GM12878 (cell line): ENCODE measurements around the gene BTBD1. TPM values are rescaled to one million over a fixed set of nuclear protein-coding genes. Genes with fewer than 3 reads are reported as not detected.

ENCODE experiments used
- ATAC-seq: fragments of 200-7000 bp; cut with Tn5 transposase; 3 replicates; pipeline ENCODE4 v1.9.1; 2020; ENCODE audit warnings: mild to moderate bottlenecking, moderate library complexity
- BruUV-seq: library from RNA; stranded (reverse); fragments of 400-500 nt; replicated peaks from 2 replicates; lab custom pipeline; 2021; lab: Mats Ljungman, UMichigan
- CTCF ChIA-PET: fragments of 300-600 bp; sonication (Branson Sonifier 250); formaldehyde crosslinking; extraction: SDS; loops from one replicate; lab custom pipeline; 2021; ENCODE audit warnings: inconsistent platforms; lab: Yijun Ruan, JAX
- POLR2A ChIA-PET: fragments of 350-600 bp; formaldehyde crosslinking; extraction: SDS; loops from one replicate; lab custom pipeline; 2021; ENCODE audit warnings: inconsistent platforms; lab: Charles Lee
- RAD21 ChIA-PET: fragments of 300-600 bp; sonication (Branson Sonifier 250); formaldehyde crosslinking; loops from one replicate; lab custom pipeline; 2023; ENCODE audit warnings: antibody characterized with exemption; ENCODE audit not compliant: unreplicated experiment; lab: Charles Lee
- SMC1A ChIA-PET: fragments of 300-600 bp; sonication (Branson Sonifier 250); formaldehyde crosslinking; loops from one replicate; lab custom pipeline; 2023; ENCODE audit not compliant: unreplicated experiment, uncharacterized antibody; lab: Charles Lee
- DNase-seq: peaks from one replicate; pipeline ENCODE4 v3.0.0-alpha.2; 2011; ENCODE audit warnings: low read depth, low spot score
- FAIRE-seq: peaks from 3 replicates; lab custom pipeline; 2011; peaks lifted over from hg19 to GRCh38; lab: Jason Lieb, UNC
- H2AFZ ChIP-seq: 2 replicates; pipeline ENCODE4 v1.6.0; 2011; ENCODE audit warnings: low read depth, low read length, control low read depth; ENCODE audit not compliant: control insufficient read depth
- H3K27ac ChIP-seq: 2 replicates; pipeline ENCODE4 v1.5.1; 2011; ENCODE audit warnings: control low read depth; ENCODE audit not compliant: control insufficient read depth, insufficient read depth
- H3K27me3 ChIP-seq, 2 experiments: replicated peaks in 1 of 2; 2 replicates each; pipeline versions ENCODE4 v1.6.0 to v1.6.1; 2011; ENCODE audit warnings: low read length in 1 of 2; ENCODE audit not compliant: control insufficient read depth in 2 of 2, insufficient read depth in 2 of 2
- H3K36me3 ChIP-seq, 2 experiments: 2 replicates each; pipeline ENCODE4 v1.5.1; 2011; ENCODE audit warnings: low read length in 1 of 2; ENCODE audit not compliant: control insufficient read depth in 2 of 2, insufficient read depth in 2 of 2
- H3K4me1 ChIP-seq: 2 replicates; pipeline ENCODE4 v1.6.1; 2011; ENCODE audit warnings: mild to moderate bottlenecking, low read length, moderate library complexity, mixed read lengths; ENCODE audit not compliant: control insufficient read depth, insufficient read depth
- H3K4me2 ChIP-seq: 2 replicates; pipeline ENCODE4 v1.6.0; 2011; ENCODE audit warnings: control low read depth; ENCODE audit not compliant: control insufficient read depth, insufficient read depth
- H3K4me3 ChIP-seq: fragments of 200-600 bp; sonication (generic); 2 replicates; pipeline ENCODE4 v1.5.1; 2016
- H3K79me2 ChIP-seq: 2 replicates; pipeline ENCODE4 v1.6.0; 2011; ENCODE audit warnings: low read length; ENCODE audit not compliant: control insufficient read depth, insufficient read depth
- H3K9ac ChIP-seq: 2 replicates; pipeline ENCODE4 v1.8.0; 2011; ENCODE audit warnings: low read length, control low read depth, mixed read lengths; ENCODE audit not compliant: control insufficient read depth, insufficient read depth
- H3K9me3 ChIP-seq: replicated peaks from 3 replicates; pipeline ENCODE4 v1.5.1; 2011; ENCODE audit warnings: mild to moderate bottlenecking, low read length; ENCODE audit not compliant: control insufficient read depth, insufficient read depth
- H4K20me1 ChIP-seq: 2 replicates; pipeline ENCODE4 v1.6.0; 2011; ENCODE audit not compliant: control insufficient read depth, insufficient read depth
- BRCA1 ChIP-seq: IDR thresholded peaks from 2 replicates; pipeline ENCODE4 v1.6.1; 2011; ENCODE audit warnings: low read depth, low read length, improper control_type of control experiment
- CHD1 ChIP-seq: IDR thresholded peaks from 2 replicates; pipeline ENCODE4 v1.6.1; 2012; ENCODE audit warnings: low read depth, low read length, improper control_type of control experiment
- EP300 ChIP-seq, 2 experiments: fragments of 150-350 bp in 1 of 2; IDR thresholded peaks; 2 replicates each; pipeline ENCODE4 v1.6.1; 2011 to 2012; ENCODE audit warnings: low read depth in 2 of 2, low read length in 2 of 2, borderline replicate concordance in 1 of 2, improper control_type of control experiment in 1 of 2, inconsistent platforms in 1 of 2; ENCODE audit not compliant: control insufficient read depth in 1 of 2
- ESRRA ChIP-seq: IDR thresholded peaks from 2 replicates; pipeline ENCODE4 v1.6.1; 2012; ENCODE audit warnings: mild to moderate bottlenecking, low read length, improper control_type of control experiment
- MXI1 ChIP-seq: fragments of 150-350 bp; IDR thresholded peaks from 2 replicates; pipeline ENCODE4 v1.6.1; 2011; ENCODE audit warnings: low read depth, mild to moderate bottlenecking, inconsistent platforms, low read length, improper control_type of control experiment
- NKRF ChIP-seq: fragments of 450-650 bp; conservative IDR thresholded peaks from 2 replicates; pipeline ENCODE4 v1.6.1; 2017; ENCODE audit warnings: mild to moderate bottlenecking, moderate library complexity
- POLR2AphosphoS5 ChIP-seq: IDR thresholded peaks from 2 replicates; pipeline ENCODE4 v1.6.1; 2011; ENCODE audit warnings: mild to moderate bottlenecking, low read length, inconsistent platforms
- RAD21 ChIP-seq: IDR thresholded peaks from 2 replicates; pipeline ENCODE4 v1.6.1; 2011; ENCODE audit warnings: mild to moderate bottlenecking, low read depth, low read length, moderate library complexity; ENCODE audit not compliant: insufficient read depth
- TCF7 ChIP-seq: IDR thresholded peaks from 2 replicates; pipeline ENCODE4 v1.6.1; 2014; ENCODE audit warnings: antibody characterized with exemption, borderline replicate concordance
- WGBS: methylation state at CpG from one replicate; pipeline ENCODE4 v1.1.6; 2016; ENCODE audit warnings: low lambda C conversion rate; ENCODE audit not compliant: insufficient replicate concordance, insufficient coverage; ENCODE audit errors: missing lambda C conversion rate; 5-methylcytosine and 5-hydroxymethylcytosine counted together
- in situ Hi-C: fragments of 300-500 bp; cut with MboI; formaldehyde crosslinking; loops from 9 replicates; pipeline ENCODE4 v1.14.3; 2018; ENCODE audit warnings: mixed read lengths
- intact Hi-C: fragments of 100-400 bp; cut with micrococcal nuclease; formaldehyde crosslinking; loops from one replicate; pipeline ENCODE4 v1.14.2; 2022; ENCODE audit not compliant: unreplicated experiment
- polyA plus RNA-seq, 11 experiments: library from polyadenylated mRNA; depleted of rRNA in 4 of 11; unstranded in 6 of 11; stranded (reverse) in 5 of 11; fragments of >200 nt; fragmentation: Nextera tagmentation in 4 of 11; fragmentation: Illumina TruSeq in 1 of 11; extraction: Ambion mirVana in 4 of 11; extraction: Trizol in 1 of 11; gene quantifications; 1 replicate in 1 of 11; 2 replicates in 10 of 11; pipeline versions ENCODE4 v1.2.1 to v1.2.3, GENCODE V29; 2011 to 2016; ENCODE audit warnings: inconsistent platforms in 2 of 11, missing spikeins in 2 of 11, low read depth in 1 of 11
- total RNA-seq, 4 experiments: library from RNA; depleted of rRNA in 3 of 4; stranded (reverse); fragments of >200 nt in 3 of 4; fragmentation: Illumina TruSeq in 1 of 4; extraction: Trizol in 1 of 4; gene quantifications; 2 replicates each; pipeline versions ENCODE4 v1.2.1 to v1.2.3, GENCODE V29; 2013 to 2021
- TF ChIP-seq, protein P1 (sequence below): fragments of 450-650 bp; IDR thresholded peaks from 2 replicates; pipeline ENCODE4 v1.6.1; 2017; ENCODE audit warnings: low read depth, mild to moderate bottlenecking, moderate library complexity
- TF ChIP-seq, protein P2 (sequence below): IDR thresholded peaks from 2 replicates; pipeline ENCODE4 v1.6.1; 2012; ENCODE audit warnings: low read depth, low read length, improper control_type of control experiment
- TF ChIP-seq, protein P3 (sequence below): fragments of 450-650 bp; IDR thresholded peaks from 2 replicates; pipeline ENCODE4 v1.6.1; 2016; ENCODE audit warnings: mild to moderate bottlenecking

The BTBD1 gene
- total and polyA plus RNA-seq, 10 of the 15 experiments (the other 5 are each of a cell fraction or from before 2014, with no cell fraction given): 17.5 to 90.4 (median 73.1) TPM

DNA sequence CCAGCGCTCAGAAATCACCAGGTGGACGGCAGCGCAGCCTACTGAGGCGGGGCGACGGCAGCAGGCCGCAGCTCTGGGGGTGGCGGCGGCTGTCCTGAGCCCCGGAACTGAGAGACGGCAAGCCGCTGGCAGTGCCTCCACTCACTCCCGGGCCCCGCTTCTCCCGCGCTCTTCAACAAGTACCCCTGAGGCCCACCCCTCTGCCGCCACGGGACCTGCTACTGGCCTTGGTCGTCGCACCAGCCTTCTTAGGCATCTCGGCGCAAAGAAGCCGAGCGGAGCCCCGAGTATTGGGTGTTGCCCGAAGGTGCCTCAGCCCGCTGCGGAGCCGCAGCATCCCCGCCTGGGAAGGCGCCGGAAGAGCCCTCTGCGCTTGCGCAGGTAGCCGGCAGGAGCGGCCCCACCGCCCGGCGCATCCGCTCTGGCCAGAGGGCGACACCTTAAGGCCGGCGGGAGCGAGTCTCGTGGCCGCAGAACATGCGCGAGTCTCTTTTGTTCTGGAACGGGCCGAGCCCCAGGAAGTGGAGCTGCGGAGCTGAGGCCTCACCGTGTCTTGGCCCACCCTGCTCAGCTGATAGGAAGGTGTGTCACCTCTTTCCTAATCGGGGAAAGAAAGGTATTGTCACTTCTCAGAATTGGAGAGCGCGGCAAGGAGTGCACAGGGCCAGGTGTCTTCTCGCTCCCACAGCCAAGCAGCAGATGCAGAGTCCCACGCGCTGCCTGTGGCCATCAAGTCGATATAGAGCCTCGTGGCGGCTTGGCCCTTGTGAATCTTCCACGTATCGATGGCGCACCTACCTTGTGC is 55.6 kb downstream of the BTBD1 start, which contains the start of gene C15orf40 (continued):
- TF ChIP-seq, protein P1, sequence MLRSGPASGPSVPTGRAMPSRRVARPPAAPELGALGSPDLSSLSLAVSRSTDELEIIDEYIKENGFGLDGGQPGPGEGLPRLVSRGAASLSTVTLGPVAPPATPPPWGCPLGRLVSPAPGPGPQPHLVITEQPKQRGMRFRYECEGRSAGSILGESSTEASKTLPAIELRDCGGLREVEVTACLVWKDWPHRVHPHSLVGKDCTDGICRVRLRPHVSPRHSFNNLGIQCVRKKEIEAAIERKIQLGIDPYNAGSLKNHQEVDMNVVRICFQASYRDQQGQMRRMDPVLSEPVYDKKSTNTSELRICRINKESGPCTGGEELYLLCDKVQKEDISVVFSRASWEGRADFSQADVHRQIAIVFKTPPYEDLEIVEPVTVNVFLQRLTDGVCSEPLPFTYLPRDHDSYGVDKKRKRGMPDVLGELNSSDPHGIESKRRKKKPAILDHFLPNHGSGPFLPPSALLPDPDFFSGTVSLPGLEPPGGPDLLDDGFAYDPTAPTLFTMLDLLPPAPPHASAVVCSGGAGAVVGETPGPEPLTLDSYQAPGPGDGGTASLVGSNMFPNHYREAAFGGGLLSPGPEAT: peak; percentile 44; the same call in 1 of the 2 replicates
- peak in 1 of 2 experiments; percentile 51; a peak in 1 of 4 replicates for TF ChIP-seq EP300 (IDR thresholded peaks at IDR 0.05; ENCODE audit: borderline replicate concordance in 1 of 2, control insufficient read depth in 1 of 2, low read depth in 2 of 2, low read length in 2 of 2)
- TF ChIP-seq, all 136 proteins: peak for 58

DNA sequence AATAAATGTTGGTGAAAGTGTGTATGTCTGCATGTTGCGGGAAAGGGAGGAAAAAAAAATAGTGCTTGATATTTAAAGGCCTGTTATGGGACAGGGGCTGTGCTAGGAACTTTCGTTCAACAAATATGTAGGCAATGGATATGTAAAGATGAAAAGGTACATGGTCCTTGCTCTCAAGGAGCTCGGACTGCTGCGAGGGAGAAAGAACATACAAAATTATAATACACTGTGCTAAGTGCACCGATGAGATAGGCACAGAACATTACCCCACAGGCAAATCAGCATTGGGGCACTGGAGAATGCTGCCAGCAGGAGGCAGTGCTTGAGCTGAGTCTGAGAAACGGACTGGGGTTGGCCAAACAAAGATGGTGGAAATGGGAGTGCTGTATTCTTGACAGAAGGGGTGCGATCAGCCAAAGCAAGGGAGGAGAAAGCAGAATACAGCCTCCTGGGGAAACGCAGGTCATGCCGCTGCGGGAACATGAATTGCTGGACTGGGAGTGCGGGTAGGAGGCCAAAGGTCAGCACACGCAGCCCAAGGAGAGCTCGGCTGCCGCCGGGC is 56.3 kb downstream of the BTBD1 start:
- FAIRE-seq: peak; percentile 89
- no TSS peak for BruUV-seq
- Histone ChIP-seq H3K4me2 (peak overlapping the region; percentile 83), H3K79me2 (peaks cover 21% of the 10 kb centered on the region), H3K4me1 (peaks cover 6% of the 10 kb centered on the region; the same call in 1 of the 2 replicates), H3K36me3 (peaks cover 1 to 4% of the 10 kb centered on the region in 2 experiments; a peak in 3 of 4 replicates), H3K27ac (peak overlapping the region; percentile 72), H3K27me3 (no peaks in the 10 kb centered on the region), H4K20me1 (no peaks in the 10 kb centered on the region), H3K9me3 (no peaks in the 10 kb centered on the region), H3K9ac (peak overlapping the region; percentile 81), H3K4me3 (peak overlapping the region; percentile 78), H2AFZ (peak overlapping the region; percentile 95)
- in situ Hi-C loops: loop anchor here (5.0 kb wide), 1 partner anchor 202 kb away; no protein-coding TSS in a partner anchor
- peak; percentile 53 for DNase-seq
- POLR2A ChIA-PET: interaction anchor here (0.9 to 3.1 kb wide), 5 partner anchors 25 to 261 kb away, joined by 3 to 10 read pairs (median 4); partner anchors contain the start of gene RAMAC
- intact Hi-C loops: loop anchor here (1.0 to 5.0 kb wide), 3 partner anchors 57 to 370 kb away; partner anchors contain the start of gene BTBD1
- SMC1A ChIA-PET: interaction anchor here (0.6 to 2.6 kb wide), 16 partner anchors 9 to 947 kb away, joined by 3 to 10 read pairs (median 4); partner anchors contain the start of genes HDGFL3 and RAMAC
- 2% methylated on average over 15 of the region's 15 CpGs for WGBS
- CTCF ChIA-PET: interaction anchor here (0.6 to 4.1 kb wide), 42 partner anchors 9 to 552 kb away, joined by 3 to 28 read pairs (median 4); partner anchors contain the start of genes BTBD1, HDGFL3, RAMAC and WHAMM
- peak; percentile 87 for ATAC-seq
- RAD21 ChIA-PET: interaction anchor here (1.1 to 1.6 kb wide), 10 partner anchors 8 to 480 kb away, joined by 3 to 7 read pairs (median 4); no protein-coding TSS in a partner anchor
- TF ChIP-seq ESRRA: no peak
- TF ChIP-seq, protein P2, sequence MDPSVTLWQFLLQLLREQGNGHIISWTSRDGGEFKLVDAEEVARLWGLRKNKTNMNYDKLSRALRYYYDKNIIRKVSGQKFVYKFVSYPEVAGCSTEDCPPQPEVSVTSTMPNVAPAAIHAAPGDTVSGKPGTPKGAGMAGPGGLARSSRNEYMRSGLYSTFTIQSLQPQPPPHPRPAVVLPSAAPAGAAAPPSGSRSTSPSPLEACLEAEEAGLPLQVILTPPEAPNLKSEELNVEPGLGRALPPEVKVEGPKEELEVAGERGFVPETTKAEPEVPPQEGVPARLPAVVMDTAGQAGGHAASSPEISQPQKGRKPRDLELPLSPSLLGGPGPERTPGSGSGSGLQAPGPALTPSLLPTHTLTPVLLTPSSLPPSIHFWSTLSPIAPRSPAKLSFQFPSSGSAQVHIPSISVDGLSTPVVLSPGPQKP: no peak
- TF ChIP-seq BRCA1: no peak
- no peak for TF ChIP-seq CHD1
- peak; percentile 43; the same call in 1 of the 2 replicates for TF ChIP-seq MXI1
- peak; percentile 76 for TF ChIP-seq RAD21
- TF ChIP-seq POLR2AphosphoS5: no peak
- TF ChIP-seq NKRF: peak; percentile 67; the same call in 1 of the 2 replicates
- TF ChIP-seq, protein P3, sequence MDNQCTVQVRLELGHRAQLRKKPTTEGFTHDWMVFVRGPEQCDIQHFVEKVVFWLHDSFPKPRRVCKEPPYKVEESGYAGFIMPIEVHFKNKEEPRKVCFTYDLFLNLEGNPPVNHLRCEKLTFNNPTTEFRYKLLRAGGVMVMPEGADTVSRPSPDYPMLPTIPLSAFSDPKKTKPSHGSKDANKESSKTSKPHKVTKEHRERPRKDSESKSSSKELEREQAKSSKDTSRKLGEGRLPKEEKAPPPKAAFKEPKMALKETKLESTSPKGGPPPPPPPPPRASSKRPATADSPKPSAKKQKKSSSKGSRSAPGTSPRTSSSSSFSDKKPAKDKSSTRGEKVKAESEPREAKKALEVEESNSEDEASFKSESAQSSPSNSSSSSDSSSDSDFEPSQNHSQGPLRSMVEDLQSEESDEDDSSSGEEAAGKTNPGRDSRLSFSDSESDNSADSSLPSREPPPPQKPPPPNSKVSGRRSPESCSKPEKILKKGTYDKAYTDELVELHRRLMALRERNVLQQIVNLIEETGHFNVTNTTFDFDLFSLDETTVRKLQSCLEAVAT: no peak
- no peak for TF ChIP-seq TCF7
